Muscle of arm (tissue), 12 donors: ENCODE data around the gene KLHL35. TPM values are rescaled to one million over a fixed set of nuclear protein-coding genes. Genes with fewer than 3 reads are reported as not detected.
A peak's percentile ranks its signal among the peaks of the same experiment; 100 is the strongest.

Experiments
- DNase-seq: peaks from one replicate; pipeline ENCODE4 v3.0.0-alpha.2; 2013
- polyA plus RNA-seq, 12 donors: library from polyadenylated mRNA; unstranded; fragments of 120-200 nt; gene quantifications; one replicate each; pipeline ENCODE4 v1.2.1, GENCODE V29; 2013; ENCODE audit not compliant: insufficient read length in 12 of 12

KLHL35 gene
- polyA plus RNA-seq, 12 donors, result 2.2 to 12.4 (median 3.7) TPM; not detected in 1

- DNase-seq, result no peak
These were observed 37.6 kb upstream of the KLHL35 start for GRCh38 chr11:75470476-75471080.

GRCh38 chr11:75469785-75470405 is 36.9 kb upstream of the KLHL35 start:
- DNase-seq, result no peak

- DNase-seq, result peak; percentile 45
These were observed 35.7 kb upstream of the KLHL35 start for GRCh38 chr11:75468534-75469340.

- DNase-seq, result no peak
These were observed 34.9 kb upstream of the KLHL35 start for GRCh38 chr11:75467881-75468280.

- DNase-seq, result no peak
These were observed 34.3 kb upstream of the KLHL35 start for GRCh38 chr11:75467311-75467710.

GRCh38 chr11:75465701-75466531 is 32.9 kb upstream of the KLHL35 start:
- DNase-seq, result no peak

- DNase-seq, result no peak
These were observed 30.2 kb upstream of the KLHL35 start for GRCh38 chr11:75463106-75463774.

- DNase-seq, result no peak
These were observed 29.2 kb upstream of the KLHL35 start for GRCh38 chr11:75462117-75462653.

- DNase-seq, result no peak
These were observed 28.1 kb upstream of the KLHL35 start for GRCh38 chr11:75461151-75461550.

- no peak for DNase-seq
These were observed 23.7 kb upstream of the KLHL35 start for GRCh38 chr11:75456596-75457183.

- DNase-seq, result no peak
These were observed 22.0 kb upstream of the KLHL35 start for GRCh38 chr11:75454987-75455386.

GRCh38 chr11:75453916-75454655 is 21.1 kb upstream of the KLHL35 start:
- DNase-seq, result no peak

- DNase-seq, result no peak
These were observed 18.1 kb upstream of the KLHL35 start for GRCh38 chr11:75450826-75451821.

- no peak for DNase-seq
These were observed 17.2 kb upstream of the KLHL35 start for GRCh38 chr11:75450236-75450635.

- DNase-seq, result no peak
These were observed 16.8 kb upstream of the KLHL35 start for GRCh38 chr11:75449776-75450175.

GRCh38 chr11:75449271-75449670 is 16.3 kb upstream of the KLHL35 start:
- DNase-seq, result no peak

GRCh38 chr11:75447415-75447814 is 14.4 kb upstream of the KLHL35 start:
- no peak for DNase-seq

- peak; percentile 66 for DNase-seq
These were observed 12.4 kb upstream of the KLHL35 start for GRCh38 chr11:75445315-75445953.
